ENCODE measurements around the gene SGTA.
"Not testable (repeated sequence)": the region's sequence is repeated elsewhere in the genome, so short reads cannot be mapped to it uniquely, and the experiment has no call there.

Gene SGTA

DNA sequence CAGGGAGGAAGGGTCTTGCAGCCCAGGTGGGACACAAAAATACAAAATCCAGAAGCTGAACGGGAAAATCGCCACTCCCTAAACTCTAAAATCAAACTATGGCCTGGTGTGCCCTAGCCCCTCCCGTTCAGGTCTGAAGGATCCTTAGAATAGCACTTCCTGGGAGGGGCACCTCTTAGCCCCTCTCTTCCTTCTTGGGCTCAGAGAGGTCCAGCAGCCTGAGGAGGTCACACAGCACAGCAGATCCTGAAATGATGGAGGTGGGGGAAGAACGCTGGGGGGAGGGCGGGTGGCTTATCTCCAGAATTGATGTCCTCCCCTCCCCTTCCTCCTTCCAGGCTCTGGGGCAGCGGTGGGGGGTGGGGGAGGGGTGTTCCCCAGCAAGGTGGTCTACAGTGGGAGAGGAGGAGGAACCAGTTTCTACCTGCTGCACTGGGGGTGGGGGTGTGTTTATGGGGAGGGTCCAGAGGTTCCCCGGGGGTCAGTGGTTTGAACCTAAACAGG is 63.8 kb downstream of the SGTA start:
- H3K36me3 ChIP-seq (ENCODE audit: control insufficient read depth in 1 of 2, insufficient read depth in 2 of 2, low read length in 2 of 2), result no peaks in the 10 kb centered on the region
- H3K4me3 ChIP-seq (ENCODE audit: low read depth in 1 of 2, low read length in 2 of 2), result no peak overlapping the region
- H3K27me3 ChIP-seq (ENCODE audit: low read depth, low read length), result peaks cover 13% of the 10 kb centered on the region
- H3K9me3 ChIP-seq (ENCODE audit: control insufficient read depth in 1 of 2, low read length in 2 of 2), result peaks cover 10% of the 10 kb centered on the region in 2 donors
- H3K27ac ChIP-seq (ENCODE audit: low read length), result no peak overlapping the region
- peaks cover 0 to 21% of the 10 kb centered on the region in 2 donors for H3K4me1 ChIP-seq (ENCODE audit: control insufficient read depth in 1 of 2, insufficient read depth in 2 of 2, low read length in 2 of 2)

DNA sequence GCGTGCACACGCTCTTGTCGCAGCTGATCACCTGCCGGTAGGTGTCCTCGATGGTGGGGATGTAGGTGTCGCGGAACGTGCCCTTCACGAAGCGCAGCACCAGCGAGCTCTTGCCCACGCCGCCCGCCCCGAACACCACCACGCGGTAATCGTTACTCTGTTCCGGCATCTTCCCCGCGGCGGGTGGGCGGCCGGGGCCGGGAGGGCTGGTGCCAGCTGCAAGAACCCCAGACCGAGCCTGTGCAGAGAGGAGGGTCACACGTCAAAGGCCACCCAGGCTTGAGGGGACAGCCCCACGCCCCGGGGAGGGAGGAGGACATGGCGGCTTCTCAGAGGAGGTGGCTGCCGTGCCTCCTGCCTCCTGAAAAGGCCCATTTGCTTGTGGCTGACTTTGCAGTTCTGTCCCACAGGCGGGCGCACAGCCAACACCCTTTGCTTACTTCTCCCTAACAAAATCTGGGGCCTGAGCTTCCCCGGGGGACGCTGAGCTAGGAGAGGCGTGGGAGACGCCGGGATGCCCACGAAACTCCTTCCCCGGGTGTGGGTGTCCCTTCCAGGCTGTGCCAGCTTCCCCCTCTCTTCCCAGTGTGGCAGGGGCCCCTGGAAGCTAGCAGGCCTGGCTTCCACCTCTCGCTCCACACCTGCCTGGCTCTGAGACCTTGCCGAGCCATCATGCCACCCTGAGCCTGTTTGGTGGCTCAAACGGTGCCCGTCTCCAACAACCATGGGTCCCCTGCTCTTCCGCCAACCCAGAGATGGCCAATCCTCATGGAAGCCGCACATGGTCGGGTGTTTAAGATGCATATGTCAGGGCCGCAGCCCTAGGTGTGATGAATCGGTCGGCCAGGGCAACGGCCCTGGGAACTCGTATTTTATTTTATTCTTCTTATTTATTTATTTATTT is 65.2 kb downstream of the SGTA start:
- Histone ChIP-seq H3K27me3 (ENCODE audit: low read depth, low read length) (peaks cover 13% of the 10 kb centered on the region), H3K36me3 (ENCODE audit: control insufficient read depth in 1 of 2, insufficient read depth in 2 of 2, low read length in 2 of 2) (no peaks in the 10 kb centered on the region), H3K4me3 (ENCODE audit: low read depth in 1 of 2, low read length in 2 of 2) (no peak overlapping the region)

DNA sequence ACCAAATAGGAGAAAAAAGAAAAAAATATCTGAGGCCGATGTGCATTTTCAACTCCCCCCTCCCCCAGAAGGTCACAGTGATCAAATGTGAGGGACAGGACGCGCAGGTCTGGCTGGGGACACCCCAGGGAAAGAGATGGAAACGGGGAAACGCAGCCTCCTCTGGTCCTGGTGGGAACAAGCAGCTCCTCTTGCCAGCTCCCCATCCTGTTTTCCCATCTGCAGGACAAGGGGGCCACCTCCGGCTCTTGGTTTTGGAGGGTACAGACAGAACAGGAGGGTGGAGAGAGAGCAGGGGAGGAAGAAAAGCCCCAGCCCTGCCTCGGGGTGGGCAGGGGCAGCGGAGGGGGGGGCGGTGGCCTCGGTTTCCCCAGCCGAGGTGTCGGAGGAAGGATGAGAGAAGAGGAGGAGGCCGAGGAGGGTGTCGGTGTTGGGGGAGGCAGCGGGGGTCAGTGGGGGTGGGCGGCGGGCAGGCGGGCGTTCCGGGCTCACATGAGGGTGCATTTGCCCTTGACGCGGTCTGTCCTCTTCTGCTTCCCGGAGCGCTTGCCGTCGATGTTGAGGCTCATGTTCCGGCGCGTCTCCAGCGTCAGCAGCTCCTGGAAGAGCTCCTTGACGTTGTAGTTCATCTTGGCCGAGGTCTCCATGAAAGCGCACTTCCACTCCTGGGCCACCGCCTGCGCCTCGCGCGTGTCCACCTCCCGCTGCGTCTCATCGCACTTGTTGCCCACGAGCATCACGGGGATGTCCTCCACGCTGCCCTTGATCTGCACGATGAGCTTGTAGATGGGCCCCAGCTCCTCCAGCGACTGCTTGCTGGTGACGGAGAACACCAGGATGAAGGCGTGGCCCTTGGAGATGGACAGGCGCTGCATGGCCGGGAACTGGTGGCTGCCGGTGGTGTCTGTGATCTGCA is 66.1 kb downstream of the SGTA start:
- H3K27me3 ChIP-seq (ENCODE audit: low read depth, low read length), result peaks cover 13% of the 10 kb centered on the region
- H3K9me3 ChIP-seq (ENCODE audit: control insufficient read depth in 1 of 2, low read length in 2 of 2), result peaks cover 10% of the 10 kb centered on the region in 2 donors
- no peak overlapping the region for H3K4me3 ChIP-seq (ENCODE audit: low read depth in 1 of 2, low read length in 2 of 2)
- no peak overlapping the region for H3K27ac ChIP-seq (ENCODE audit: low read length)
- no peaks in the 10 kb centered on the region for H3K36me3 ChIP-seq (ENCODE audit: control insufficient read depth in 1 of 2, insufficient read depth in 2 of 2, low read length in 2 of 2)
- H3K4me1 ChIP-seq (ENCODE audit: control insufficient read depth in 1 of 2, insufficient read depth in 2 of 2, low read length in 2 of 2), result peaks cover 0 to 10% of the 10 kb centered on the region in 2 donors

More for the DNA sequence above, 65.2 kb downstream of the SGTA start:
- Histone ChIP-seq H3K9me3 (ENCODE audit: control insufficient read depth in 1 of 2, low read length in 2 of 2) (peaks cover 10% of the 10 kb centered on the region in 2 donors), H3K4me1 (ENCODE audit: control insufficient read depth in 1 of 2, insufficient read depth in 2 of 2, low read length in 2 of 2) (peaks cover 0 to 14% of the 10 kb centered on the region in 2 donors), H3K27ac (ENCODE audit: low read length) (no peak overlapping the region)

DNA sequence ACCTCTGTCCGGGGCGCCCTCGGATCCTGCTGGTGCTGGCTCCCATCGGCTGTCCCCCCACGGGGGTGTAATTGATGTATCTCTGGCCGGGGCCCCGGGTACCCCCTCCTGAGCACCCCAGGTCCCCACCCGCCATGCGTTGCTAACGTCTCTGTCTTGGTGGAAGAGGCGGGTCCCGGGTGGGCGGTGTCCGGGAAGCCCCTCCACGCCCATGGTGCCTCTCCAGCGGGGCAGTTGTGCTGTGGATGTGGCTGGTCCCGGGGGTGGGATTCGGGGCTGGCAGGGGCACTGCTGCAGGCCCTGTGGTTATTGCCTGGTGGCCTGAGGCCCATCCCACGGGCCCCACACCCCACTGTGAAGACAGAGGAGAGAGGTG is 66.8 kb downstream of the SGTA start:
- Histone ChIP-seq H3K36me3 (ENCODE audit: control insufficient read depth in 1 of 2, insufficient read depth in 2 of 2, low read length in 2 of 2) (no peaks in the 10 kb centered on the region), H3K27me3 (ENCODE audit: low read depth, low read length) (peaks cover 10% of the 10 kb centered on the region), H3K4me3 (ENCODE audit: low read depth in 1 of 2, low read length in 2 of 2) (no peak overlapping the region), H3K27ac (ENCODE audit: low read length) (no peak overlapping the region), H3K4me1 (ENCODE audit: control insufficient read depth in 1 of 2, insufficient read depth in 2 of 2, low read length in 2 of 2) (peaks cover 0 to 10% of the 10 kb centered on the region in 2 donors), H3K9me3 (ENCODE audit: control insufficient read depth in 1 of 2, low read length in 2 of 2) (peaks cover 10% of the 10 kb centered on the region in 2 donors)

DNA sequence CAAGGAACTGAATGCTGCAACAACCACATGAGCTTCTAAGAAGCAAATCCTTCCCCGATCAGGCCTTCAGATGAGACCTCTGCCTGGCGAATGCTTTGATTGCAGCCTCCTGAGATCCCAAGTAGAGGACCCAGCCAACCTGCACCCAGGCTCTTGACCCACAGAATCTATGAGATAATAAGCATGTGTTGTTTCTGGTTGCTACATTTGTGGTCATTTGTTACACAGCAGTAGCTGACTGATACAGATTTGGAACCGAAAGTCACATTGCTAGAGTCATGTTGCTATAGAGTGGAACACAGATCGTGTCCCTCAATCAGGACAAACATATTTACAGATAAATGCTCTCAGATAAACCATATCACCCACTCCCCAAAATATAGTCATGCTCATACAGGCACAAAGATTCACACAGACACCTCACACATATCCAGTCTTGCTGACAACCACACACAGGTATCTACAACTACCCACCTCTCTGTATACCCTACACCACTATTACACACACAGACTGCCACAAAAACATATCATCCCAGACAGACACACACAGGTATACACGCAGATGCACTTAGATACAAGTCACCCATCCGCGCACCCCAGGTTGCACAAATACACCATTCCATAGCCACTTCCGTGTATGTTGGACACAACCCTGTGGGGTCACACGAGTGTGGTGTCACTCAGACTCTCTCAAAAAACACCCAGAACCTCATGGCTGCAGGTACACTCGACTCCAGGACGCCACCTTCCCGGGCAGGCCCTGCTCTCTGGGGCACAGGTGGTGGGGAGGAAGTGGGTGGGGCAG is 67.4 kb downstream of the SGTA start:
- Histone ChIP-seq H3K4me3 (ENCODE audit: low read depth in 1 of 2, low read length in 2 of 2) (no peak overlapping the region), H3K4me1 (ENCODE audit: control insufficient read depth in 1 of 2, insufficient read depth in 2 of 2, low read length in 2 of 2) (peaks cover 0 to 9% of the 10 kb centered on the region in 2 donors), H3K27me3 (ENCODE audit: low read depth, low read length) (peaks cover 9% of the 10 kb centered on the region), H3K9me3 (ENCODE audit: control insufficient read depth in 1 of 2, low read length in 2 of 2) (peaks cover 10% of the 10 kb centered on the region in 2 donors), H3K27ac (ENCODE audit: low read length) (no peak overlapping the region), H3K36me3 (ENCODE audit: control insufficient read depth in 1 of 2, insufficient read depth in 2 of 2, low read length in 2 of 2) (no peaks in the 10 kb centered on the region)

DNA sequence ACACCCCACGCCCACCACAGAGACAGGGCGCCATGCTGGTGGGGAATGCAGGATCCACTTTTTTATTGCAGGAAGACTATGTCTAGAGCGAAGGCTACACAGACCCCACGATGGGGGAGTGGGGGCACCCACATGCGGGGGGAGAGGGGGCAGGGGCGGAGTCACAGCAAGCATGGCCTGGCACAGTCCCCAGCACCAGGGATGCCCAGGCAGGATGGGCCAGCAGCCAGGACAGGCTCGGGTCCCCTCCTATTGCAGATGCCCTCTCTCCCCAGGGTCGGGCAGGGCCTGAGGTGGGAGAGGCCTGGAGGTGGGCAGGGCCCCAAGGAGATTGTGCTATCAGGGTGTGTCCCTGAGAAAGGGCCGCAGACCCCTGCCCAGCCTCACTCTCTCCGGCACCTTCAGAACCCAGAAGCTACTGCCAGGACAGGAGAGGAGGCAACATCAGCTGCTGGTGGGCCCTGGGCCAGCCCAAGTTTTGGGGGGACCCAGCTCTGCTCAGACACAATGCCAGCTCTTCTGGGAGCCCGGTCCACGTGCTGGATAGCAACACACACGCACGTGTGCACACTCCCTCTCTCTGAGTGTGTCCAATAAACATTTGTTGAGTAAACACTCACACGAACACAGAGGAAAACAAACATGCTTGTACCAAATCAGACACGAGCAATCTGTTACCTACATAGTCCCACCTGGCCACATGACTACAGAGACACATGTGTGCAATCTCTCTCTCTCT is 68.4 kb downstream of the SGTA start:
- H3K27ac ChIP-seq (ENCODE audit: low read length), result no peak overlapping the region
- H3K36me3 ChIP-seq (ENCODE audit: control insufficient read depth in 1 of 2, insufficient read depth in 2 of 2, low read length in 2 of 2), result no peaks in the 10 kb centered on the region
- no peak overlapping the region for H3K4me3 ChIP-seq (ENCODE audit: low read depth in 1 of 2, low read length in 2 of 2)
- H3K4me1 ChIP-seq (ENCODE audit: control insufficient read depth in 1 of 2, insufficient read depth in 2 of 2, low read length in 2 of 2), result no peaks in the 10 kb centered on the region
- H3K27me3 ChIP-seq (ENCODE audit: low read depth, low read length), result peaks cover 2% of the 10 kb centered on the region
- peaks cover 10% of the 10 kb centered on the region in 2 donors for H3K9me3 ChIP-seq (ENCODE audit: control insufficient read depth in 1 of 2, low read length in 2 of 2)

DNA sequence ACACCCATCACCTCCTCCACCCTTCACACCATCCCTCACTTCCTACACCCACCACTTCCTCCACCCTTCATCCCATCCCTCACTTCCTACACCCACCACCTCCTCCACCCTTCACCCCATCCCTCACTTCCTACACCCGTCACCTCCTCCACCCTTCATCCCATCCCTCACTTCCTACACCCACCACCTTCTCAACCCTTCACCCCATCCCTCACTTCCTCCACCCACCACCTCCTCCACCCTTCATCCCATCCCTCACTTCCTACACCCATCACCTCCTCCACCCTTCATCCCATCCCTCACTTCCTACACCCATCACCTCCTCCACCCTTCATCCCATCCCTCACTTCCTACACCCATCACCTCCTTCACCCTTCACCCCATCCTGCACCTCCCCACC is 69.0 kb downstream of the SGTA start:
- not testable (repeated sequence) for H3K27ac ChIP-seq (ENCODE audit: low read length); H3K27me3 ChIP-seq (ENCODE audit: low read depth, low read length); H3K9me3 ChIP-seq (ENCODE audit: control insufficient read depth in 1 of 2, low read length in 2 of 2); H3K4me1 ChIP-seq (ENCODE audit: control insufficient read depth in 1 of 2, insufficient read depth in 2 of 2, low read length in 2 of 2); H3K4me3 ChIP-seq (ENCODE audit: low read depth in 1 of 2, low read length in 2 of 2); H3K36me3 ChIP-seq (ENCODE audit: control insufficient read depth in 1 of 2, insufficient read depth in 2 of 2, low read length in 2 of 2)

DNA sequence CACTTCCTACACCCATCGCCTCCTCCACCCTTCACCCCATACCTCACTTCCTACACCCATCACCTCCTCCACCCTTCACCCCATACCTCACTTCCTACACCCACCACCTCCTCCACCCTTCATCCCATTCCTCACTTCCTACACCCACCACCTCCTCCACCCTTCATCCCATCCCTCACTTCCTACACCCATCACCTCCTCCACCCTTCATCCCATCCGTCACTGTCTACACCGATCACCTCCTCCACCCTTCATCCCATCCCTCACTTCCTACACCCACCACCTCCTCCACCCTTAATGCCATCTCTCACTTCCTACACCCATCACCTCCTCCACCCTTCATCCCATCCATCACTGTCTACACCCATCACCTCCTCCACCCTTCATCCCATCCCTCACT is 69.9 kb downstream of the SGTA start:
- H3K36me3 ChIP-seq (ENCODE audit: control insufficient read depth in 1 of 2, insufficient read depth in 2 of 2, low read length in 2 of 2); H3K4me1 ChIP-seq (ENCODE audit: control insufficient read depth in 1 of 2, insufficient read depth in 2 of 2, low read length in 2 of 2); H3K4me3 ChIP-seq (ENCODE audit: low read depth in 1 of 2, low read length in 2 of 2); H3K27me3 ChIP-seq (ENCODE audit: low read depth, low read length); H3K9me3 ChIP-seq (ENCODE audit: control insufficient read depth in 1 of 2, low read length in 2 of 2); H3K27ac ChIP-seq (ENCODE audit: low read length): not testable (repeated sequence)

DNA sequence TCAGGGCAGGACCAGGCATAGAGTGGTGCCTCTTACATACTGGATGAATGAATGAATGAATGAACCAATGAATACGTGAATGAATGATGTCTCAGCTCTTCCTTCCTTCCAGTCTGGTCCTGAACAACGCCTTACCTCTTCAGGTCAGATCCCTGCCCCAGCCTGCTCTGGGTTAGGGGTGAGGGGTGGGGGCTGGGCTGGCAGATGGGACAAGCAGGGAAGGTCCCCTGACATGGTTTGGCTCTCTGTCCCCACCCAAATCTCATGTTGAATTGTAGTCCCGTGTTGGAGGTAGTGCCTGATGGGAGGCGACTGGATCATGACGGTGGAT is 71.2 kb downstream of the SGTA start:
- Histone ChIP-seq H3K4me3 (ENCODE audit: low read depth in 1 of 2, low read length in 2 of 2) (no peak overlapping the region), H3K36me3 (ENCODE audit: control insufficient read depth in 1 of 2, insufficient read depth in 2 of 2, low read length in 2 of 2) (no peaks in the 10 kb centered on the region), H3K27me3 (ENCODE audit: low read depth, low read length) (no peaks in the 10 kb centered on the region), H3K4me1 (ENCODE audit: control insufficient read depth in 1 of 2, insufficient read depth in 2 of 2, low read length in 2 of 2) (no peaks in the 10 kb centered on the region), H3K9me3 (ENCODE audit: control insufficient read depth in 1 of 2, low read length in 2 of 2) (peaks cover 10% of the 10 kb centered on the region in 2 donors), H3K27ac (ENCODE audit: low read length) (no peak overlapping the region)

DNA sequence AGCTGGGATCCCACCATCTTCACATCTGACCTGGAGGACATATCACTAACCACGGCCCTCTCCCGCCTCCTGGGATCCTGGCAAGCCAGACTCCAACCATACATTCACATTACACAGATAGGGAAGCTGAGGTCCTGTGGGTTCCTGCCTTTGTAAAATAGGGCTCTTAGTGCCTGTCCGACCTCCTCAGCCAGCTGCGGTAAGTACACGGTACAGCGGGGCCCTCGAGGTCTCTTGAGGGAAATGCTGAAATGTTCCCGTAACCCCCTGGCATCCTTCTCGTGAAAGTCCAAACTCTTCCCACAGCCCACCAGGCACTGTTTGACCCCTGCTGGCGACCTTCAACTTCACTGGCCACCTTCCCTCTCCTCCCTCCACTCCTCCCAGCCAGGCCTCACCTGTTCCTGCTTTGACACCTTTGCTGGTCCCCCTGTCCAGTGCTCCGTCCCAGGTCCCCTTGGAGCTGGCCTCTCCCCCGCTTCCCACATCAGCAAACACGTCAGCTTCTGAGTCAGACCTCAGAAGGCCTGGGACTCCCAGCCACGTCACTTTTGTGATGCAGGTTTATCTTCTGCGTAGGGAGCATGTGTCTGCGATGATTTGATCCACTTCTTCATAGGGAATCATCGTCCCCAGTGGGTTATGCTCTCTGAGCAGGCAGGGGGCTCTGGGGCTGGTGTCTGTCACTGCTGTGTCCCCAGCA is 71.8 kb downstream of the SGTA start:
- no peaks in the 10 kb centered on the region for H3K36me3 ChIP-seq (ENCODE audit: control insufficient read depth in 1 of 2, insufficient read depth in 2 of 2, low read length in 2 of 2)
- peaks cover 10% of the 10 kb centered on the region in 2 donors for H3K9me3 ChIP-seq (ENCODE audit: control insufficient read depth in 1 of 2, low read length in 2 of 2)
- no peaks in the 10 kb centered on the region for H3K4me1 ChIP-seq (ENCODE audit: control insufficient read depth in 1 of 2, insufficient read depth in 2 of 2, low read length in 2 of 2)
- no peaks in the 10 kb centered on the region for H3K27me3 ChIP-seq (ENCODE audit: low read depth, low read length)
- no peak overlapping the region for H3K27ac ChIP-seq (ENCODE audit: low read length)
- no peak overlapping the region for H3K4me3 ChIP-seq (ENCODE audit: low read depth in 1 of 2, low read length in 2 of 2)
